Gastrocnemius medialis (tissue), 4 donors: Measurements from ENCODE around the gene CCDC174. TPM values are rescaled to one million over a fixed set of nuclear protein-coding genes. Genes with fewer than 3 reads are reported as not detected.

Experiments used
- ATAC-seq, 2 donors: fragments of 150-250 bp; one replicate each; pipeline ENCODE4 v1.9.1; 2016
- DNase-seq, 2 donors: peaks; one replicate each; pipeline ENCODE4 v3.0.0-alpha.2; 2019
- H3K27ac ChIP-seq, 4 donors: fragments of 200-600 bp; sonication (generic); 1 replicate in 1 of 4; 2 replicates in 3 of 4; pipeline ENCODE4 v1.5.1; 2016 to 2018; ENCODE audit warnings: mild to moderate bottlenecking in 2 of 4, moderate library complexity in 1 of 4
- H3K27me3 ChIP-seq, 3 donors: fragments of 200-600 bp; sonication (generic) in 2 of 3; 1 replicate in 1 of 3; 2 replicates in 2 of 3; pipeline versions ENCODE4 v1.5.1 to v1.6.0; 2016 to 2019; ENCODE audit warnings: mild to moderate bottlenecking in 1 of 3, moderate library complexity in 1 of 3
- H3K36me3 ChIP-seq, 2 donors: fragments of 200-600 bp; sonication (generic) in 1 of 2; one replicate each; pipeline ENCODE4 v1.5.1; 2017 to 2018
- H3K4me1 ChIP-seq, 2 donors: fragments of 200-600 bp; sonication (generic) in 1 of 2; one replicate each; pipeline ENCODE4 v1.5.1; 2016 to 2017; ENCODE audit warnings: mild to moderate bottlenecking in 2 of 2
- H3K4me3 ChIP-seq, 4 donors: fragments of 200-600 bp; sonication (generic) in 3 of 4; 1 replicate in 1 of 4; 2 replicates in 3 of 4; pipeline ENCODE4 v1.5.1; 2016 to 2019; ENCODE audit warnings: mild to moderate bottlenecking in 2 of 4
- H3K9me3 ChIP-seq, 3 donors: fragments of 200-600 bp; sonication (generic) in 2 of 3; 1 replicate in 1 of 3; 2 replicates in 2 of 3; pipeline ENCODE4 v1.5.1; 2016 to 2019
- CTCF ChIP-seq, 5 experiments: fragments of 450-650 bp in 3 of 5; fragments of 200-600 bp in 2 of 5; sonication (generic) in 2 of 5; IDR thresholded peaks in 4 of 5; conservative IDR thresholded peaks in 1 of 5; 1 replicate in 4 of 5; 2 replicates in 1 of 5; pipeline ENCODE4 v1.5.1; 2016 to 2019; ENCODE audit warnings: antibody characterized with exemption in 5 of 5, mild to moderate bottlenecking in 3 of 5, moderate library complexity in 3 of 5
- POLR2A ChIP-seq, 2 donors: fragments of 450-650 bp; IDR thresholded peaks; one replicate each; pipeline ENCODE4 v1.6.1; 2017; ENCODE audit warnings: antibody characterized with exemption in 2 of 2, mild to moderate bottlenecking in 2 of 2, moderate library complexity in 2 of 2
- in situ Hi-C, 4 donors: fragments of 200-750 bp; cut with MboI; loops; one replicate each; pipeline versions ENCODE4 v1.15.0 to v1.8.0; 2017; ENCODE audit warnings: low sequenced_read_pairs in 4 of 4
- intact Hi-C: fragments of 100-400 bp; cut with DNase I; formaldehyde crosslinking; loops from one replicate; pipeline ENCODE4 v1.15.1; 2023; ENCODE audit warnings: low total_unique reads
- total RNA-seq, 4 donors: library from RNA; depleted of rRNA; stranded (reverse); fragments of >200 nt; gene quantifications; one replicate each; pipeline versions ENCODE4 v1.1.0 to v1.2.3, GENCODE V29; 2016

The CCDC174 gene
- total RNA-seq, 4 donors from 2014 or later: 11.1 to 22.2 (median 14.8) TPM

GRCh38 chr3:14609941-14610340, 41.6 kb upstream of the CCDC174 start:
- Histone ChIP-seq H3K4me3 (no peak overlapping the region), H3K4me1 (peaks cover 7 to 14% of the 10 kb centered on the region in 2 donors), H3K27me3 (no peaks in the 10 kb centered on the region), H3K27ac (no peak overlapping the region), H3K9me3 (no peaks in the 10 kb centered on the region), H3K36me3 (no peaks in the 10 kb centered on the region)
- DNase-seq: no peak
- TF ChIP-seq CTCF (IDR thresholded peaks at IDR 0.05 in 4 of 5, conservative IDR thresholded peaks at IDR 0.05 in 1 of 5) (no peak), POLR2A (IDR thresholded peaks at IDR 0.05) (no peak)
- in situ Hi-C loops: no loop called here
- no peak for ATAC-seq
- intact Hi-C loops: no loop called here

- in situ Hi-C loops: no loop called here
- no peak overlapping the region for H3K4me3 ChIP-seq
- no peaks in the 10 kb centered on the region for H3K9me3 ChIP-seq
- H3K36me3 ChIP-seq: no peaks in the 10 kb centered on the region
- peaks cover 7 to 14% of the 10 kb centered on the region in 2 donors for H3K4me1 ChIP-seq
- no peak for DNase-seq
- peaks cover 0 to 3% (median 0%) of the 10 kb centered on the region in 3 donors for H3K27me3 ChIP-seq
- TF ChIP-seq CTCF (IDR thresholded peaks at IDR 0.05 in 4 of 5, conservative IDR thresholded peaks at IDR 0.05 in 1 of 5) (no peak), POLR2A (IDR thresholded peaks at IDR 0.05) (no peak)
- peak; percentile 33 to 62 for ATAC-seq
- H3K27ac ChIP-seq: no peak overlapping the region
- intact Hi-C loops: no loop called here
These were observed 37.4 kb upstream of the CCDC174 start for GRCh38 chr3:14614189-14614588.

DNA sequence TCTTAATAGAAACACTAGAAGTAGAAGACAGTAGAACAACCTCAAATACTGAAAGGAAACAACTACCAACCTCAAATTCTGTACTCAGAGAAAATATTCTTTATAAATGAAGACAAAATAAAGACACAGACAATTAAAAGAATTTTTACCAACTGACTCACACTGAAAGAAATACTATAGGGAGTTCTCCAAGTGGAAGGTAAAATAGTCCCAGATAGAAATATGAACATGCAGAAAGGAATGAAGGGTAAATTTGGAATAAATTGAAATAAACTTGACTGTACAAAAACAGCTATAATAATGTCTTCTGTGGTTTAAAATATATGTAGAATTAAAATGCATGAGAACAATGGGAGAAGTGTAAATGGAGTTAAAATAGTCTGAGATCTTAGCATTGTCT, 36.7 kb upstream of the CCDC174 start:
- peaks cover 7 to 14% of the 10 kb centered on the region in 2 donors for H3K4me1 ChIP-seq
- no peak for DNase-seq
- H3K9me3 ChIP-seq: no peaks in the 10 kb centered on the region
- no peak for ATAC-seq
- no peak overlapping the region for H3K27ac ChIP-seq
- TF ChIP-seq CTCF (IDR thresholded peaks at IDR 0.05 in 4 of 5, conservative IDR thresholded peaks at IDR 0.05 in 1 of 5) (no peak), POLR2A (IDR thresholded peaks at IDR 0.05) (no peak)
- H3K36me3 ChIP-seq: no peaks in the 10 kb centered on the region
- intact Hi-C loops (no loop called here), in situ Hi-C loops (no loop called here)
- H3K4me3 ChIP-seq: no peak overlapping the region
- H3K27me3 ChIP-seq: peaks cover 0 to 3% (median 0%) of the 10 kb centered on the region in 3 donors

DNA sequence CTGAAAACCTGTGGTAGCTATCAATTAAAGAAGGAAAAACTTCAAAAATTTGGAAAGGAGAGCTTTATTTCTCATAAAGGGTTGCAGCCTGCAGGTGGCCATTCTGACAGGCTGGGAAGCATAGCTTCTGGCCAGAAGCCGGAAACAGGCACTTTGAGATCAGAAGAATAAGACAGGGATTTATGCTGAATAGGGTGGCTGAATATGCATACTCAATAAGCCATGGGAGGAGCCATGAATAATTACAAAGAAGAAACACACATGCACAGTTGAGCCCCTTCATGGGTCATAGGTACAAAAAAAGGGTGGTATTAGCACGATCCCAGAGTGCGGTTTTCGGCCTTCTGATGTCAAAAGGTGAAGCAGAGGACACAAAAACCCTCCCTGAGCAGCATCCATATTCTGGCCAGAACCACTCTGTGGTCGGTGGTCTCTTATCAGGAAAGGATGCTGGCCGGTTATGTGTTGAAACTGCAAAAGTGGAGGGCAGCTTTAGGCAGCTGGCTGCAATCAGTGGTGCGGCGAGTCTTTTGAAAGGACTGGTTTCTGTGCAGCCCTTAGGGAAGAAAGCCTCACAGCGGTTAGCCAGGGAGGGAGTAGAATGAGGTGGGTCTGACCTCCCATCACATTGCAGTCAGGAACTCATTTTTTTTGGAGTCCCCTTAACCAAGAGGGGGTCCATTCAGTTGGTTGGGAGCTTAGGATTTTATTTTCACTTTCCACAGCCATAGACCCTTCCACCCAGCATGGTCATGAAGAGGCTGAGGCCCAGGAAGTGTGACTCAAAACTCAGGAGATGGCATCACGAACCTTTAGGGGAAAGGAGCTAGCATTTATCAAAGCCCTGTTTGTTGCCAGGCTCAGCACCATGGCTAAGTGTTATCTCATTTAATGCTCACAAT, 34.7 kb upstream of the CCDC174 start:
- in situ Hi-C loops: no loop called here
- DNase-seq: no peak

More for the DNA sequence above, 34.7 kb upstream of the CCDC174 start:
- TF ChIP-seq POLR2A (IDR thresholded peaks at IDR 0.05) (no peak), CTCF (IDR thresholded peaks at IDR 0.05 in 4 of 5, conservative IDR thresholded peaks at IDR 0.05 in 1 of 5) (no peak)
- Histone ChIP-seq H3K36me3 (no peaks in the 10 kb centered on the region), H3K4me3 (no peak overlapping the region), H3K4me1 (peaks cover 7 to 14% of the 10 kb centered on the region in 2 donors), H3K27ac (no peak overlapping the region), H3K9me3 (no peaks in the 10 kb centered on the region), H3K27me3 (peaks cover 0 to 3% (median 0%) of the 10 kb centered on the region in 3 donors)
- no peak for ATAC-seq
- intact Hi-C loops: no loop called here
